ENCODE results near the gene TANC1.

The TANC1 gene

GRCh38 chr2:159082119-159082518 is 113.7 kb downstream of the TANC1 start:
- 79 to 85% methylated on average over 1 to 3 of the region's 4 CpGs for WGBS, 2 experiments
- H3K27ac ChIP-seq (ENCODE audit: insufficient read depth, low read depth, low read length, poor library complexity, severe bottlenecking) = no peak overlapping the region
- H3K4me3 ChIP-seq (ENCODE audit: insufficient read depth, low read depth, low read length) = no peak overlapping the region
- no peaks in the 10 kb centered on the region for H3K4me1 ChIP-seq (ENCODE audit: control insufficient read depth, insufficient read depth, low read length)
- H3K36me3 ChIP-seq (ENCODE audit: control insufficient read depth, insufficient read depth, low read length) = no peaks in the 10 kb centered on the region
- no peaks in the 10 kb centered on the region for H3K9me3 ChIP-seq (ENCODE audit: control insufficient read depth, low read length)
- no peaks in the 10 kb centered on the region for H3K27me3 ChIP-seq (ENCODE audit: control insufficient read depth, insufficient read depth, low read length, poor library complexity, severe bottlenecking)

- WGBS, 2 experiments = 77 to 79% methylated on average over 5 to 6 of the region's 7 CpGs
- no peaks in the 10 kb centered on the region for H3K27me3 ChIP-seq (ENCODE audit: control insufficient read depth, insufficient read depth, low read length, poor library complexity, severe bottlenecking)
- no peak overlapping the region for H3K4me3 ChIP-seq (ENCODE audit: insufficient read depth, low read depth, low read length)
- H3K9me3 ChIP-seq (ENCODE audit: control insufficient read depth, low read length) = no peaks in the 10 kb centered on the region
- H3K4me1 ChIP-seq (ENCODE audit: control insufficient read depth, insufficient read depth, low read length) = no peaks in the 10 kb centered on the region
- no peaks in the 10 kb centered on the region for H3K36me3 ChIP-seq (ENCODE audit: control insufficient read depth, insufficient read depth, low read length)
- no peak overlapping the region for H3K27ac ChIP-seq (ENCODE audit: insufficient read depth, low read depth, low read length, poor library complexity, severe bottlenecking)
Measured at GRCh38 chr2:159084384-159085370, 116.2 kb downstream of the TANC1 start.

- Histone ChIP-seq H3K4me1 (ENCODE audit: control insufficient read depth, insufficient read depth, low read length) (no peaks in the 10 kb centered on the region), H3K4me3 (ENCODE audit: insufficient read depth, low read depth, low read length) (no peak overlapping the region), H3K27me3 (ENCODE audit: control insufficient read depth, insufficient read depth, low read length, poor library complexity, severe bottlenecking) (no peaks in the 10 kb centered on the region), H3K27ac (ENCODE audit: insufficient read depth, low read depth, low read length, poor library complexity, severe bottlenecking) (no peak overlapping the region), H3K9me3 (ENCODE audit: control insufficient read depth, low read length) (no peaks in the 10 kb centered on the region), H3K36me3 (ENCODE audit: control insufficient read depth, insufficient read depth, low read length) (no peaks in the 10 kb centered on the region)
- 89 to 91% methylated on average over 1 of the region's 1 CpG for WGBS, 2 experiments
Measured at GRCh38 chr2:159086342-159086741, 117.9 kb downstream of the TANC1 start.

GRCh38 chr2:159086826-159087225 is 118.4 kb downstream of the TANC1 start:
- H3K4me1 ChIP-seq (ENCODE audit: control insufficient read depth, insufficient read depth, low read length) = no peaks in the 10 kb centered on the region
- 90 to 95% methylated on average over 4 of the region's 4 CpGs for WGBS, 2 experiments

GRCh38 chr2:159088906-159089305 is 120.5 kb downstream of the TANC1 start:
- Histone ChIP-seq H3K4me1 (ENCODE audit: control insufficient read depth, insufficient read depth, low read length) (no peaks in the 10 kb centered on the region), H3K4me3 (ENCODE audit: insufficient read depth, low read depth, low read length) (no peak overlapping the region), H3K27ac (ENCODE audit: insufficient read depth, low read depth, low read length, poor library complexity, severe bottlenecking) (no peak overlapping the region), H3K9me3 (ENCODE audit: control insufficient read depth, low read length) (no peaks in the 10 kb centered on the region), H3K36me3 (ENCODE audit: control insufficient read depth, insufficient read depth, low read length) (no peaks in the 10 kb centered on the region), H3K27me3 (ENCODE audit: control insufficient read depth, insufficient read depth, low read length, poor library complexity, severe bottlenecking) (no peaks in the 10 kb centered on the region)
- 50 to 62% methylated on average over 1 of the region's 1 CpG for WGBS, 2 experiments

More at GRCh38 chr2:159086826-159087225, 118.4 kb downstream of the TANC1 start:
- no peaks in the 10 kb centered on the region for H3K27me3 ChIP-seq (ENCODE audit: control insufficient read depth, insufficient read depth, low read length, poor library complexity, severe bottlenecking)
- H3K27ac ChIP-seq (ENCODE audit: insufficient read depth, low read depth, low read length, poor library complexity, severe bottlenecking) = no peak overlapping the region
- H3K36me3 ChIP-seq (ENCODE audit: control insufficient read depth, insufficient read depth, low read length) = no peaks in the 10 kb centered on the region
- no peak overlapping the region for H3K4me3 ChIP-seq (ENCODE audit: insufficient read depth, low read depth, low read length)
- H3K9me3 ChIP-seq (ENCODE audit: control insufficient read depth, low read length) = no peaks in the 10 kb centered on the region

GRCh38 chr2:159089543-159089942 is 121.1 kb downstream of the TANC1 start:
- 96 to 98% methylated on average over 3 of the region's 3 CpGs for WGBS, 2 experiments

GRCh38 chr2:159090514-159091201 is 122.2 kb downstream of the TANC1 start:
- no peaks in the 10 kb centered on the region for H3K9me3 ChIP-seq (ENCODE audit: control insufficient read depth, low read length)
- 88 to 90% methylated on average over 10 to 11 of the region's 11 CpGs for WGBS, 2 experiments
- no peaks in the 10 kb centered on the region for H3K36me3 ChIP-seq (ENCODE audit: control insufficient read depth, insufficient read depth, low read length)
- no peak overlapping the region for H3K4me3 ChIP-seq (ENCODE audit: insufficient read depth, low read depth, low read length)
- no peaks in the 10 kb centered on the region for H3K27me3 ChIP-seq (ENCODE audit: control insufficient read depth, insufficient read depth, low read length, poor library complexity, severe bottlenecking)
- H3K27ac ChIP-seq (ENCODE audit: insufficient read depth, low read depth, low read length, poor library complexity, severe bottlenecking) = no peak overlapping the region
- no peaks in the 10 kb centered on the region for H3K4me1 ChIP-seq (ENCODE audit: control insufficient read depth, insufficient read depth, low read length)

More at GRCh38 chr2:159089543-159089942, 121.1 kb downstream of the TANC1 start:
- H3K36me3 ChIP-seq (ENCODE audit: control insufficient read depth, insufficient read depth, low read length) = no peaks in the 10 kb centered on the region
- no peaks in the 10 kb centered on the region for H3K27me3 ChIP-seq (ENCODE audit: control insufficient read depth, insufficient read depth, low read length, poor library complexity, severe bottlenecking)
- H3K27ac ChIP-seq (ENCODE audit: insufficient read depth, low read depth, low read length, poor library complexity, severe bottlenecking) = no peak overlapping the region
- no peaks in the 10 kb centered on the region for H3K9me3 ChIP-seq (ENCODE audit: control insufficient read depth, low read length)
- H3K4me3 ChIP-seq (ENCODE audit: insufficient read depth, low read depth, low read length) = no peak overlapping the region
- no peaks in the 10 kb centered on the region for H3K4me1 ChIP-seq (ENCODE audit: control insufficient read depth, insufficient read depth, low read length)

GRCh38 chr2:159091381-159091780 is 122.9 kb downstream of the TANC1 start:
- H3K4me1 ChIP-seq (ENCODE audit: control insufficient read depth, insufficient read depth, low read length) = no peaks in the 10 kb centered on the region
- H3K27ac ChIP-seq (ENCODE audit: insufficient read depth, low read depth, low read length, poor library complexity, severe bottlenecking) = no peak overlapping the region
- WGBS, 2 experiments = 96% methylated on average over 2 of the region's 2 CpGs
- H3K4me3 ChIP-seq (ENCODE audit: insufficient read depth, low read depth, low read length) = no peak overlapping the region
- H3K27me3 ChIP-seq (ENCODE audit: control insufficient read depth, insufficient read depth, low read length, poor library complexity, severe bottlenecking) = no peaks in the 10 kb centered on the region
- no peaks in the 10 kb centered on the region for H3K36me3 ChIP-seq (ENCODE audit: control insufficient read depth, insufficient read depth, low read length)
- no peaks in the 10 kb centered on the region for H3K9me3 ChIP-seq (ENCODE audit: control insufficient read depth, low read length)

- Histone ChIP-seq H3K4me1 (ENCODE audit: control insufficient read depth, insufficient read depth, low read length) (no peaks in the 10 kb centered on the region), H3K9me3 (ENCODE audit: control insufficient read depth, low read length) (no peaks in the 10 kb centered on the region), H3K4me3 (ENCODE audit: insufficient read depth, low read depth, low read length) (no peak overlapping the region), H3K36me3 (ENCODE audit: control insufficient read depth, insufficient read depth, low read length) (no peaks in the 10 kb centered on the region), H3K27ac (ENCODE audit: insufficient read depth, low read depth, low read length, poor library complexity, severe bottlenecking) (no peak overlapping the region), H3K27me3 (ENCODE audit: control insufficient read depth, insufficient read depth, low read length, poor library complexity, severe bottlenecking) (no peaks in the 10 kb centered on the region)
- WGBS, 2 experiments = 90 to 92% methylated on average over 4 of the region's 4 CpGs
Measured at GRCh38 chr2:159091976-159092375, 123.5 kb downstream of the TANC1 start.

GRCh38 chr2:159093497-159093896 is 125.1 kb downstream of the TANC1 start:
- Histone ChIP-seq H3K36me3 (ENCODE audit: control insufficient read depth, insufficient read depth, low read length) (no peaks in the 10 kb centered on the region), H3K27ac (ENCODE audit: insufficient read depth, low read depth, low read length, poor library complexity, severe bottlenecking) (no peak overlapping the region), H3K4me3 (ENCODE audit: insufficient read depth, low read depth, low read length) (no peak overlapping the region), H3K9me3 (ENCODE audit: control insufficient read depth, low read length) (no peaks in the 10 kb centered on the region), H3K27me3 (ENCODE audit: control insufficient read depth, insufficient read depth, low read length, poor library complexity, severe bottlenecking) (no peaks in the 10 kb centered on the region), H3K4me1 (ENCODE audit: control insufficient read depth, insufficient read depth, low read length) (no peaks in the 10 kb centered on the region)
- WGBS, 2 experiments = 76 to 87% methylated on average over 2 of the region's 2 CpGs

All from ectodermal cell (in vitro differentiated cells).